ENCODE measurements around the gene GUF1.

GUF1 gene

GRCh38 chr4:44646151-44646550 is 32.1 kb upstream of the GUF1 start:
- H3K36me3 ChIP-seq (ENCODE audit: control insufficient read depth, insufficient read depth, low read length) = no peaks in the 10 kb centered on the region
- TF ChIP-seq CTCF (IDR thresholded peaks at IDR 0.05; ENCODE audit: insufficient read depth, low read length, poor library complexity, severe bottlenecking) = no peak
- no peak for DNase-seq (ENCODE audit: extremely low read depth, insufficient read length)
- no peaks in the 10 kb centered on the region for H3K27me3 ChIP-seq (replicated peaks; ENCODE audit: control insufficient read depth, insufficient read depth, low read length)
- H3K4me3 ChIP-seq (replicated peaks; ENCODE audit: low read depth, low read length) = no peak overlapping the region

GRCh38 chr4:44651425-44651824 is 26.8 kb upstream of the GUF1 start, which contains the start of gene YIPF7:
Gene YIPF7, minus strand, starts transcription at chr4:44651625. Its CDS starts 1,525 bp downstream, at chr4:44650100.
- no peak for DNase-seq (ENCODE audit: extremely low read depth, insufficient read length)
- Histone ChIP-seq H3K36me3 (ENCODE audit: control insufficient read depth, insufficient read depth, low read length) (no peaks in the 10 kb centered on the region), H3K27me3 (replicated peaks; ENCODE audit: control insufficient read depth, insufficient read depth, low read length) (no peaks in the 10 kb centered on the region), H3K4me3 (replicated peaks; ENCODE audit: low read depth, low read length) (no peak within 1 kb of the TSS)
- no peak for TF ChIP-seq CTCF (IDR thresholded peaks at IDR 0.05; ENCODE audit: insufficient read depth, low read length, poor library complexity, severe bottlenecking)

GRCh38 chr4:44652002-44652401 is 26.2 kb upstream of the GUF1 start:
- H3K27me3 ChIP-seq (replicated peaks; ENCODE audit: control insufficient read depth, insufficient read depth, low read length) = no peaks in the 10 kb centered on the region
- no peak overlapping the region for H3K4me3 ChIP-seq (replicated peaks; ENCODE audit: low read depth, low read length)
- TF ChIP-seq CTCF (IDR thresholded peaks at IDR 0.05; ENCODE audit: insufficient read depth, low read length, poor library complexity, severe bottlenecking) = no peak
- no peak for DNase-seq (ENCODE audit: extremely low read depth, insufficient read length)
- H3K36me3 ChIP-seq (ENCODE audit: control insufficient read depth, insufficient read depth, low read length) = no peaks in the 10 kb centered on the region

GRCh38 chr4:44660396-44660795 is 17.8 kb upstream of the GUF1 start:
- DNase-seq (ENCODE audit: extremely low read depth, insufficient read length) = no peak
- TF ChIP-seq CTCF (IDR thresholded peaks at IDR 0.05; ENCODE audit: insufficient read depth, low read length, poor library complexity, severe bottlenecking) = no peak
- Histone ChIP-seq H3K36me3 (ENCODE audit: control insufficient read depth, insufficient read depth, low read length) (no peaks in the 10 kb centered on the region), H3K27me3 (replicated peaks; ENCODE audit: control insufficient read depth, insufficient read depth, low read length) (no peaks in the 10 kb centered on the region), H3K4me3 (replicated peaks; ENCODE audit: low read depth, low read length) (no peak overlapping the region)

GRCh38 chr4:44661940-44662622 is 16.1 kb upstream of the GUF1 start:
- Histone ChIP-seq H3K36me3 (ENCODE audit: control insufficient read depth, insufficient read depth, low read length) (no peaks in the 10 kb centered on the region), H3K27me3 (replicated peaks; ENCODE audit: control insufficient read depth, insufficient read depth, low read length) (no peaks in the 10 kb centered on the region), H3K4me3 (replicated peaks; ENCODE audit: low read depth, low read length) (no peak overlapping the region)
- TF ChIP-seq CTCF (IDR thresholded peaks at IDR 0.05; ENCODE audit: insufficient read depth, low read length, poor library complexity, severe bottlenecking) = no peak
- DNase-seq (ENCODE audit: extremely low read depth, insufficient read length) = no peak

GRCh38 chr4:44662623-44663005 is 15.6 kb upstream of the GUF1 start:
- Histone ChIP-seq H3K4me3 (replicated peaks; ENCODE audit: low read depth, low read length) (no peak overlapping the region), H3K36me3 (ENCODE audit: control insufficient read depth, insufficient read depth, low read length) (no peaks in the 10 kb centered on the region), H3K27me3 (replicated peaks; ENCODE audit: control insufficient read depth, insufficient read depth, low read length) (no peaks in the 10 kb centered on the region)
- no peak for TF ChIP-seq CTCF (IDR thresholded peaks at IDR 0.05; ENCODE audit: insufficient read depth, low read length, poor library complexity, severe bottlenecking)
- no peak for DNase-seq (ENCODE audit: extremely low read depth, insufficient read length)

Measured in GM06990 (cell line).